H1 (cell line): Measurements from ENCODE around the gene EIF2S2. TPM values are rescaled to one million over a fixed set of nuclear protein-coding genes. Genes with fewer than 3 reads are reported as not detected.

ENCODE experiments used
- ASH2L ChIP-seq: fragments of 200-600, 300-600 bp; sonication (generic); IDR thresholded peaks from one replicate; pipeline ENCODE4 v1.7.1; 2017; ENCODE audit warnings: low read length
- CHD7 ChIP-seq: fragments of 300-600 bp; sonication (generic); IDR thresholded peaks from 2 replicates; pipeline ENCODE4 v1.7.1; 2012; ENCODE audit warnings: low read length, moderate library complexity, mild to moderate bottlenecking, inconsistent platforms; ENCODE audit not compliant: insufficient replicate concordance
- POU5F1 ChIP-seq: IDR thresholded peaks from 2 replicates; pipeline ENCODE4 v1.6.1; 2011; ENCODE audit warnings: low read depth, mild to moderate bottlenecking, low read length, moderate library complexity
- RFX5 ChIP-seq: IDR thresholded peaks from 2 replicates; pipeline ENCODE4 v1.6.1; 2011; ENCODE audit warnings: low read depth, low read length, improper control_type of control experiment, borderline replicate concordance
- polyA plus RNA-seq, 7 experiments: library from polyadenylated mRNA; depleted of rRNA in 3 of 7; stranded (reverse) in 5 of 7; unstranded in 2 of 7; fragments of >200 nt in 5 of 7; fragments of 200-250 nt in 2 of 7; gene quantifications; 1 replicate in 5 of 7; 2 replicates in 1 of 7; 4 replicates in 1 of 7; pipeline versions ENCODE4 v1.2.1 to v1.2.3, GENCODE V29; 2011 to 2013; ENCODE audit warnings: missing spikeins in 2 of 7, mixed read lengths in 2 of 7
- total RNA-seq: library from RNA; stranded (reverse); fragmentation: NEBNext Ultra II Directional; extraction: Animal tissue kit (Norgen Biotek cat#: 25700); gene quantifications from 2 replicates; pipeline ENCODE4 v1.2.1, GENCODE V29; 2021

The EIF2S2 gene
- total and polyA plus RNA-seq, 2 of the 8 experiments (the other 6 are each of a cell fraction or from before 2014, with no cell fraction given) = 59.5 to 142 TPM

- no peak for TF ChIP-seq CHD7
- no peak for TF ChIP-seq RFX5
- no peak for TF ChIP-seq ASH2L
- TF ChIP-seq POU5F1 = no peak
Measured at GRCh38 chr20:34089175-34089479, 22.9 kb downstream of the EIF2S2 start (continued).
